SH-SY5Y (cell line): ENCODE data around the gene CSMD2.

Experiments
- GATA2 ChIP-seq: IDR thresholded peaks from 2 replicates; pipeline ENCODE4 v1.6.1; 2011; ENCODE audit warnings: mild to moderate bottlenecking, low read depth, low read length
- GATA3 ChIP-seq: IDR thresholded peaks from 2 replicates; pipeline ENCODE4 v1.6.1; 2011; ENCODE audit warnings: low read depth, mild to moderate bottlenecking, low read length, moderate library complexity

- TF ChIP-seq GATA2 (no peak), GATA3 (no peak)
These were observed 527.1 kb downstream of the CSMD2 start for GRCh38 chr1:33637846-33638440.
